Colonic mucosa (tissue), 4 donors: ENCODE results near the gene C16orf92. TPM values are rescaled to one million over a fixed set of nuclear protein-coding genes. Genes with fewer than 3 reads are reported as not detected.

Experiments
- DNase-seq: peaks from one replicate; pipeline ENCODE4 v3.0.0-alpha.2; 2020
- H3K27ac ChIP-seq: fragments of 200-600 bp; one replicate; pipeline ENCODE4 v1.8.0; 2021
- H3K27me3 ChIP-seq: fragments of 200-600 bp; one replicate; pipeline ENCODE4 v1.8.0; 2021
- H3K36me3 ChIP-seq: fragments of 200-600 bp; one replicate; pipeline ENCODE4 v1.8.0; 2021
- H3K4me1 ChIP-seq: fragments of 200-600 bp; one replicate; pipeline ENCODE4 v1.8.0; 2021; ENCODE audit warnings: mild to moderate bottlenecking
- H3K4me3 ChIP-seq: fragments of 200-600 bp; one replicate; pipeline ENCODE4 v1.8.0; 2021
- H3K9ac ChIP-seq, 2 donors: one replicate each; pipeline ENCODE4 v1.7.0; 2013; ENCODE audit warnings: control low read depth in 2 of 2, low read depth in 2 of 2, low read length in 2 of 2
- H3K9me3 ChIP-seq: fragments of 200-600 bp; one replicate; pipeline ENCODE4 v1.8.0; 2021
- intact Hi-C: fragments of 100-400 bp; cut with DNase I; formaldehyde crosslinking; loops from one replicate; pipeline ENCODE4 v1.14.1; 2022
- total RNA-seq, 2 donors: library from RNA; stranded (reverse); fragmentation: NEBNext Ultra II Directional in 1 of 2; extraction: Animal tissue kit (Norgen Biotek cat#: 25700) in 1 of 2; gene quantifications; one replicate each; pipeline ENCODE4 v1.2.1, GENCODE V29; 2021
- TF ChIP-seq, protein P1 (sequence below): fragments of 200-600 bp; IDR thresholded peaks from one replicate; pipeline ENCODE4 v1.8.0; 2022; ENCODE audit warnings: antibody characterized with exemption, mild to moderate bottlenecking
- donor health status: healthy.
- donor health status: DM: no; HTN: no; CAD: no.
- donor health status: DM: no; HTN: no; CAD: no.

Gene C16orf92
- total RNA-seq, 2 donors from 2014 or later: not detected

DNA sequence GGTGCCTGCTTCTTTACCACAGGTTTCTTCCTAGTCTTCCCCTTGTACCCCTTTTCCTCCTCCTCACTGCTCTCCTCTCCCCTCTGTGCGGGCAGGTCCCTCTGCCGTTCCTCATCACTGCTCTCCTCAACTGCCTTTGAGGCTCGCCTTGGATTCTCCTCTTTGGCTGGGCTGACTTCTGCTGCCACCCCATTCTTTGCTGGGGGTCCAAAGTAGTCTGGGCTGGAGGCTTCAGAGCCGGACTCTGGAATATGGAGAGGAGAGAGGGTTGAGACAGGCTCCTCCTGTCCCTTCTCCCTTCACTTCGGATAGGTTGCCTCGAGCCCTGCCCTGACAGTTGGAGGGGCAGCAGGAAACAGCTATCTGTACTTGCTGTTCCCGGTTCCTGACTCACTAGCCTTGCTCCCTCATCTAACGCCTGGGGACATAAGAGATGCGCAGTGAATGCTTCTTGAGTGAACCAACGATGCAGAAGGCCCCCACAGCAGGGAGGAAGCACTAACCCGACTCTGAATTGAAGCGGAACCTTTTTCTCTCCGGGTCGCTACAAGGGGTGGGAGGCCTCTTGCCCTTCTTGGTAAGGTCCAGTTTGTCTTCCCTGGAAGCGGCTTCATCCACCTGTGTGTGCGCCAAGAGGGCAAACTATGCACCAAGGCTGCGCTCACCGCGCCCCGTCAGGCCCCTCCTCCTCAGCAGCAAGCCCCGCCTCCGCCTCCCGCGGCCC is 28.2 kb upstream of the C16orf92 start:
- peak overlapping the region; percentile 78 for H3K4me3 ChIP-seq
- H3K36me3 ChIP-seq: no peaks in the 10 kb centered on the region
- H3K27ac ChIP-seq: peak overlapping the region; percentile 94
- TF ChIP-seq, protein P1, sequence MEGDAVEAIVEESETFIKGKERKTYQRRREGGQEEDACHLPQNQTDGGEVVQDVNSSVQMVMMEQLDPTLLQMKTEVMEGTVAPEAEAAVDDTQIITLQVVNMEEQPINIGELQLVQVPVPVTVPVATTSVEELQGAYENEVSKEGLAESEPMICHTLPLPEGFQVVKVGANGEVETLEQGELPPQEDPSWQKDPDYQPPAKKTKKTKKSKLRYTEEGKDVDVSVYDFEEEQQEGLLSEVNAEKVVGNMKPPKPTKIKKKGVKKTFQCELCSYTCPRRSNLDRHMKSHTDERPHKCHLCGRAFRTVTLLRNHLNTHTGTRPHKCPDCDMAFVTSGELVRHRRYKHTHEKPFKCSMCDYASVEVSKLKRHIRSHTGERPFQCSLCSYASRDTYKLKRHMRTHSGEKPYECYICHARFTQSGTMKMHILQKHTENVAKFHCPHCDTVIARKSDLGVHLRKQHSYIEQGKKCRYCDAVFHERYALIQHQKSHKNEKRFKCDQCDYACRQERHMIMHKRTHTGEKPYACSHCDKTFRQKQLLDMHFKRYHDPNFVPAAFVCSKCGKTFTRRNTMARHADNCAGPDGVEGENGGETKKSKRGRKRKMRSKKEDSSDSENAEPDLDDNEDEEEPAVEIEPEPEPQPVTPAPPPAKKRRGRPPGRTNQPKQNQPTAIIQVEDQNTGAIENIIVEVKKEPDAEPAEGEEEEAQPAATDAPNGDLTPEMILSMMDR: no peak
- no peaks in the 10 kb centered on the region for H3K27me3 ChIP-seq
- intact Hi-C loops: no loop called here
- H3K9ac ChIP-seq: peak overlapping the region; percentile 68 to 95
- H3K9me3 ChIP-seq: no peaks in the 10 kb centered on the region
- DNase-seq: peak; percentile 89
- H3K4me1 ChIP-seq: peaks cover 6% of the 10 kb centered on the region

DNA sequence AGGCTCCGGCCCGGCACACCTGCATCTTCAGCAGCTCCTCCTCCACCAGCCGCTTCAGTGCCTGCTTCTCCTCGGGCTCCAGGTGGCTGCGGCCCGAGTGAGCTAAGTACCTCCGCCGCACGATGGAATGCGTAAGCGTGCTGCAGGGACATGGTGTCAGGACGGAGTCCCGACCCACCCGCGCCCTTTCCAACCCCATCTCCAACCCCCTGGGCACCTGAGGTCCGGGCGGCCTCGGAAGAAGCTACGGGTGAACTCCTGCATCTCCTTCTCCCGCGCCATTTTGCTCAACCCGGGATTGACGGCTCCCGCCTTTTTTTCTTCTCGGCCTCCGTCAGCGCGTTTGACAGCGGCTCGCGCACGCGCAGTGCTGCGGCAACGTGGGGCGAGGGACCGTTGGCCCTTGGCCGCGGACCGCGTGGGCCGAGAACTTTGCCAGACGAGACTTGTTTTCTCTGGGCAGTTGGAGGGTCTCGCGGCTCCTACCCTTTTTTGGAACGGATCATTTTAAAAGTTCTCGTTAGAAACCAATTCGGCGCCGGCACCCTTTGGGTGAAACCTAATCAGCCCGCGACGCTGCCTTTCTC is 27.6 kb upstream of the C16orf92 start, which contains the start of gene HIRIP3:
Gene HIRIP3 (minus strand): TSS at position 294 of the 587 bp plus-strand sequence. CDS start 12 bp downstream, at position 282.
- TF ChIP-seq, protein P1: no peak
- Histone ChIP-seq H3K9me3 (no peaks in the 10 kb centered on the region), H3K9ac (peak within 1 kb of the TSS; percentile 77 to 95), H3K36me3 (no peaks in the 10 kb centered on the region), H3K4me3 (peak within 1 kb of the TSS; percentile 78), H3K27me3 (no peaks in the 10 kb centered on the region), H3K27ac (peak within 1 kb of the TSS; percentile 94), H3K4me1 (peaks cover 4% of the 10 kb centered on the region)
- DNase-seq: peak; percentile 90
- intact Hi-C loops: no loop called here

DNA sequence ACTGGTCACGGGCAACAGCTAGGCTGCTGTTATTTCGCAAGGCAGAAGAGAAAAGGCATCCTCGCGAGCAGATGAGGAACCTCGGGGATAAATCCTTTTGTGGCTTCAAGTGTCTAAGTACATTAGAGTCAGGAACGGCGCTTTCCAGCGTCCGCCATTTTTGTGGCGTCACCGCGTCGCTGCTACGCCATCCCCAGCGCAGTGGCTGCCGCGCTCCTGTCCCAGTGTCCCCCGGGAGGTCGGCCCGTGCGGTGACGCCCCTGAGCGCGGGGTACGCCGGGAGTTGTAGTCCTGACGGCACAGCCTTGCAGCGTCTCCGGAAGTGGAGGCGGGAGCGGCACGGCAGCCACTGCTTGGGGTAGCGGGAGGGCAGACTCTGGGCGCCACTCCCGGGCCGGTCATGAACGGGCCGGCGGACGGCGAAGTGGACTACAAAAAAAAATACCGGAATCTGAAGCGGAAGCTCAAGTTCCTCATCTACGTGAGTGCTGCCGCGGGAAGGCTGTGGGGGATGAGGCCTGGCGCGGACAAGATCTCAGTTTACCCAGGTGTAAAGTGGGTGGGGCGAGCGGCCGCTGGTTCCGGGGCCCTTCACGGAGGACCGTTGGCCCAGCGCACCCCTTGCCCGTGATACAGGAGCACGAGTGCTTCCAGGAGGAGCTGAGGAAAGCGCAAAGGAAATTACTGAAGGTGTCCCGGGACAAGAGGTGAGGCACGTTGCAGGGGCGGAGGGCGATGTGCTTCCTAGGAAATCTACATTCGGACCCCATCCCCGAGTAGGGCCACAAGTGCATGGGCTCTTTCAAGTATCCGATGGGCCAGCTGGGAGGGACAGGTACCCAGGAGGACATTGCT is 26.9 kb upstream of the C16orf92 start, which contains the start of gene INO80E:
Gene INO80E (plus strand): TSS at position 331 of the 855 bp plus-strand sequence. CDS start 70 bp downstream, at position 401.
- H3K9me3 ChIP-seq: no peaks in the 10 kb centered on the region
- peak within 1 kb of the TSS; percentile 78 for H3K4me3 ChIP-seq
- H3K36me3 ChIP-seq: no peaks in the 10 kb centered on the region
- intact Hi-C loops: no loop called here
- peaks cover 4% of the 10 kb centered on the region for H3K4me1 ChIP-seq
- peak within 1 kb of the TSS; percentile 94 for H3K27ac ChIP-seq
- TF ChIP-seq, protein P1: no peak
- no peaks in the 10 kb centered on the region for H3K27me3 ChIP-seq
- DNase-seq: peak; percentile 99
- peak within 1 kb of the TSS; percentile 77 to 95 for H3K9ac ChIP-seq

DNA sequence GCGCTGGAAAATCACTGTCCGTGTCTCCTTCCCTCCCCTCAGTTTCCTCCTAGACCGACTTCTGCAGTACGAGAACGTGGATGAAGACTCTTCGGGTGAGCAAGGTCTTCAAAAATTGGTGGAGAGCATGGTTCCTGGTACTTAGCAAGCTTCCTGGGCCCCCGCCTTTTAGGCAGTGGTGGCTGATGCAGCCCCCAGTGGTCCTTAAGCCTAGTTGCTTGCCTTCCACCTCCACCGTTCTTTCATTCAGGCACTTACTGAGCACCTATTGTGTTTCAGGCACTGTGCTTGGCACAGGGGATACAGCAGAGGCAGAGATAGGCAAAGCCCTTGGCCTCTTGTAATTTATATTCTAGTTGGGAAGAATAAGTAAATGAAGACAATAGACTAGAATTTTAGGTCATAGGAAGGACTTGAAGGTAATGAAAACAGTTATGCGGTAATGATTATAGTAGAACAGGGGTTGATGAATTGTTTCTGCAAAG is 26.2 kb upstream of the C16orf92 start:
- no peak for DNase-seq
- Histone ChIP-seq H3K9ac (peak overlapping the region; percentile 52 to 95), H3K27me3 (no peaks in the 10 kb centered on the region), H3K4me1 (peaks cover 4% of the 10 kb centered on the region), H3K4me3 (peak overlapping the region; percentile 78), H3K36me3 (no peaks in the 10 kb centered on the region), H3K27ac (peak overlapping the region; percentile 94), H3K9me3 (no peaks in the 10 kb centered on the region)
- TF ChIP-seq, protein P1: no peak
- intact Hi-C loops: no loop called here

DNA sequence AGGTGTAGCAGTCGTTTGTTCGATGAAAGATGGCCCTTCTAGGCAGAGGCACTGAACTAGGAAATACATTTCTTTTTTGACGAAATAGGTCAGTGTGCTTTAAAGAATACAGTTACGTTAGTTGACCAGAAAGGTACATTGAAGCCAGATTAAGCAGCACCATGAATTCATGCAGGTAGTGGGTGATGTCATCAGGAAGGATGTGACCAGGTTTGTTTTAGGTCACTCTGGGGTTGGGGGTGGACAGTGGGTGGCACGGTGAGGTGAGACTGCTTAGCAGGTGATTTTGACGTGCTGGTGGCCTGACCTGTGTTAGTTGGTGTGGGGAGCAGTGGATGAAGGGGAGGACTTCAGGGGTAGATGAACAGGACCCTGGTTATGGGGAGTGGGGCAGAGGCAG is 23.4 kb upstream of the C16orf92 start:
- Histone ChIP-seq H3K4me1 (peaks cover 4% of the 10 kb centered on the region), H3K36me3 (no peaks in the 10 kb centered on the region), H3K4me3 (no peak overlapping the region), H3K9me3 (no peaks in the 10 kb centered on the region), H3K27me3 (no peaks in the 10 kb centered on the region), H3K9ac (no peak overlapping the region), H3K27ac (no peak overlapping the region)
- no peak for DNase-seq
- TF ChIP-seq, protein P1: no peak
- intact Hi-C loops: no loop called here
